Activated CD8-positive, alpha-beta T cell treated with anti-CD3 and anti-CD28 coated beads for 36 hours (primary cell): ENCODE data around the gene CCDC92. TPM values are rescaled to one million over a fixed set of nuclear protein-coding genes. Genes with fewer than 3 reads are reported as not detected.

Source experiments
- ATAC-seq: fragments of 200-7000 bp; cut with Tn5 transposase; one replicate; pipeline ENCODE4 v1.10.0; 2021; ENCODE audit warnings: mild to moderate bottlenecking, moderate library complexity
- CTCF ChIA-PET: fragments of 350-600 bp; sonication (Branson Sonifier 250); formaldehyde crosslinking; loops from one replicate; lab custom pipeline; 2021; ENCODE audit warnings: antibody characterized with exemption; lab: Charles Lee
- POLR2A ChIA-PET: fragments of 350-600 bp; sonication (Branson Sonifier 250); formaldehyde crosslinking; loops from one replicate; lab custom pipeline; 2021; ENCODE audit warnings: antibody characterized with exemption; lab: Charles Lee
- DNase-seq: peaks from one replicate; pipeline ENCODE4 v3.0.0-alpha.2; 2020
- H3K27ac Mint-ChIP-seq: one replicate; pipeline ENCODE4 v1.8.0; 2021; ENCODE audit warnings: mild to moderate bottlenecking, mixed read lengths
- H3K27me3 Mint-ChIP-seq: one replicate; pipeline ENCODE4 v1.8.0; 2021; ENCODE audit warnings: mixed read lengths
- H3K36me3 Mint-ChIP-seq: one replicate; pipeline ENCODE4 v1.8.0; 2021; ENCODE audit warnings: low read depth, mixed read lengths
- H3K4me1 Mint-ChIP-seq: one replicate; pipeline ENCODE4 v1.8.0; 2021; ENCODE audit warnings: low read depth, mixed read lengths
- H3K4me3 Mint-ChIP-seq: one replicate; pipeline ENCODE4 v1.8.0; 2021; ENCODE audit warnings: mild to moderate bottlenecking, moderate library complexity, mixed read lengths
- H3K9me3 Mint-ChIP-seq: one replicate; pipeline ENCODE4 v1.8.0; 2021; ENCODE audit warnings: mixed read lengths
- CTCF ChIP-seq: fragments of 200-600 bp; IDR thresholded peaks from one replicate; pipeline ENCODE4 v1.8.0; 2022; ENCODE audit warnings: antibody characterized with exemption, mild to moderate bottlenecking
- intact Hi-C: fragments of 100-400 bp; cut with micrococcal nuclease; formaldehyde crosslinking; loops from one replicate; pipeline ENCODE4 v1.10.0; 2022
- total RNA-seq, 2 experiments: library from RNA; stranded (reverse); gene quantifications; one replicate each; pipeline ENCODE4 v1.2.3, GENCODE V29; 2021

CCDC92 gene
- total RNA-seq, 2 experiments from 2014 or later: 4.0 to 6.2 TPM

- Mint-ChIP-seq H3K36me3 (no peaks in the 10 kb centered on the region), H3K4me1 (peaks cover 13% of the 10 kb centered on the region), H3K27ac (no peak overlapping the region), H3K27me3 (peaks cover 3% of the 10 kb centered on the region), H3K9me3 (no peaks in the 10 kb centered on the region), H3K4me3 (no peak overlapping the region)
- no peak for DNase-seq
- ChIA-PET CTCF (interaction anchor here (1.0 to 4.0 kb wide), 4 partner anchors 8 to 54 kb away, joined by 3 to 17 read pairs (median 4); no protein-coding TSS in a partner anchor), POLR2A (no interaction called here)
- TF ChIP-seq CTCF: no peak
- ATAC-seq: no peak
- intact Hi-C loops: no loop called here
These were observed 42.6 kb downstream of the CCDC92 start for GRCh38 chr12:123929946-123930583.

GRCh38 chr12:123928897-123929296 is 43.7 kb downstream of the CCDC92 start:
- DNase-seq (no peak), ATAC-seq (no peak)
- Mint-ChIP-seq H3K9me3 (no peaks in the 10 kb centered on the region), H3K36me3 (no peaks in the 10 kb centered on the region), H3K4me3 (no peak overlapping the region), H3K27ac (no peak overlapping the region), H3K27me3 (peaks cover 3% of the 10 kb centered on the region), H3K4me1 (peaks cover 13% of the 10 kb centered on the region)
- ChIA-PET CTCF (interaction anchor here (1.3 to 4.0 kb wide), 2 partner anchors 10 to 43 kb away, joined by 3 to 17 read pairs; no protein-coding TSS in a partner anchor), POLR2A (interaction anchor here (1.9 kb wide), 1 partner anchor 66 kb away, joined by 4 read pairs; no protein-coding TSS in a partner anchor)
- intact Hi-C loops: no loop called here
- TF ChIP-seq CTCF: no peak

GRCh38 chr12:123928274-123928865 is 44.3 kb downstream of the CCDC92 start:
- H3K4me1 Mint-ChIP-seq: peaks cover 13% of the 10 kb centered on the region
- ATAC-seq: no peak
- CTCF ChIA-PET: interaction anchor here (2.1 to 4.0 kb wide), 2 partner anchors 10 to 23 kb away, joined by 10 to 17 read pairs; no protein-coding TSS in a partner anchor

DNA sequence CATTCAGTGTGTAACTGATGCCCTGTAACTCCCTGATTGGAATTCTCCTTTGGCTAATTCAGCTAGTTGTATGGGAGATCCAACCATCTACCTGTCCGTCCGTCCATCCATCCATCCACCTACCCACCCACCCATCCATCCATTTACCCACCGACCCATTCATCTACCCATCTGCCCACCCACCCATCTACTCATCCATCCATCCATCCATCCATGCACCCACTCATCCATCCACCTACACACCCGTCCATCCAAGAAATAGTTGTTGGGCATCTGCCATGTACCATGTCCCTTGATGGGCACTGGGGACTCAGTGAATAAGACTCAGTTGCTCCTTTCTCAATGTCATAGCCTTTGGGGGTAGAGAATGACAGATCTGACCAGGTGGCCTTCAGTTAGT is 48.1 kb downstream of the CCDC92 start:
- ATAC-seq (no peak), DNase-seq (no peak)
- Mint-ChIP-seq H3K4me1 (no peaks in the 10 kb centered on the region), H3K36me3 (no peaks in the 10 kb centered on the region), H3K27ac (no peak overlapping the region), H3K4me3 (no peak overlapping the region), H3K9me3 (no peaks in the 10 kb centered on the region), H3K27me3 (peaks cover 2% of the 10 kb centered on the region)
- TF ChIP-seq CTCF: no peak
- CTCF ChIA-PET: no interaction called here
- POLR2A ChIA-PET: interaction anchor here (0.9 kb wide), 1 partner anchor 10 kb away, joined by 3 read pairs; no protein-coding TSS in a partner anchor
- intact Hi-C loops: no loop called here

More at GRCh38 chr12:123928274-123928865, 44.3 kb downstream of the CCDC92 start:
- POLR2A ChIA-PET: interaction anchor here (1.9 kb wide), 1 partner anchor 66 kb away, joined by 4 read pairs; no protein-coding TSS in a partner anchor
- no peak overlapping the region for H3K27ac Mint-ChIP-seq
- no peak for DNase-seq
- H3K27me3 Mint-ChIP-seq: peaks cover 3% of the 10 kb centered on the region
- no peaks in the 10 kb centered on the region for H3K9me3 Mint-ChIP-seq
- intact Hi-C loops: no loop called here
- no peak overlapping the region for H3K4me3 Mint-ChIP-seq
- TF ChIP-seq CTCF: no peak
- H3K36me3 Mint-ChIP-seq: no peaks in the 10 kb centered on the region

DNA sequence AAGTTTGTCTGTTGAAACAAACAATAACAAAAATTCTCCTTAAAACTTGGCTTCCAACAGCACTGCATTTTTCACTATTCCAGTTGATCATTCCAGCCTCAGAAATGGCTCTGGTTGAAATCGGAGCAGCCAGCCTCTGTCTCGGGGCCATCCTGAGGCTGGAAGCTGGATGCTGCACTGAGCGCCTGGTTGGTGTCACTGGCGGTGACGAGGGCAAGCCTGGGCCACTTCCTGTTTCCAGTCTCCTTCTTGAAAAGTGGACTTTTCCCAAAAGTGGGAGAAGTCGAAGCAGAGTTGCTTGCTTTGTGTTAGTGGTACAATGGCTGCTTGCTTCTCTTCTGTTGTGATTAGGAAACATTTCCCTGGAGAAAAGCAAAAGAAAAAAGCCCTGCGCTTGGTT is 48.7 kb downstream of the CCDC92 start:
- Mint-ChIP-seq H3K36me3 (no peaks in the 10 kb centered on the region), H3K4me1 (no peaks in the 10 kb centered on the region), H3K27me3 (peaks cover 4% of the 10 kb centered on the region), H3K4me3 (no peak overlapping the region), H3K9me3 (no peaks in the 10 kb centered on the region), H3K27ac (no peak overlapping the region)
- POLR2A ChIA-PET: no interaction called here
- DNase-seq: no peak
- CTCF ChIA-PET: interaction anchor here (0.6 kb wide), 1 partner anchor 262 kb away, joined by 3 read pairs; no protein-coding TSS in a partner anchor
- no peak for TF ChIP-seq CTCF
- no peak for ATAC-seq
- intact Hi-C loops: no loop called here
